OCI-LY1 (cell line): Measurements from ENCODE around the gene ATL1.

ENCODE experiments used
- H2AFZ ChIP-seq: fragments of 200-600 bp; sonication (generic), shearing (Covaris generic); 2 replicates; pipeline ENCODE4 v1.6.0; 2014; ENCODE audit warnings: antibody characterized with exemption, mild to moderate bottlenecking, low read length
- H3F3A ChIP-seq: fragments of 200-600 bp; sonication (generic), shearing (Covaris generic); 2 replicates; pipeline ENCODE4 v1.6.0; 2014; ENCODE audit warnings: mild to moderate bottlenecking, antibody characterized with exemption, low read length, moderate library complexity; ENCODE audit not compliant: insufficient read depth
- H3K27ac ChIP-seq: fragments of 200-600 bp; sonication (generic); 2 replicates; pipeline ENCODE4 v1.5.1; 2014; ENCODE audit warnings: low read length, mixed run types, mild to moderate bottlenecking, low read depth; ENCODE audit not compliant: poor library complexity, severe bottlenecking
- H3K27me3 ChIP-seq: fragments of 200-600 bp; sonication (generic); 2 replicates; pipeline ENCODE4 v1.6.0; 2014; ENCODE audit warnings: antibody characterized with exemption, mild to moderate bottlenecking, low read length, moderate library complexity; ENCODE audit not compliant: insufficient read depth
- H3K36me3 ChIP-seq: fragments of 200-600 bp; sonication (generic); 2 replicates; pipeline ENCODE4 v1.6.1; 2014; ENCODE audit warnings: mild to moderate bottlenecking, antibody characterized with exemption, low read length, moderate library complexity, mixed read lengths; ENCODE audit not compliant: insufficient read depth
- H3K4me1 ChIP-seq: fragments of 200-600 bp; sonication (generic); 2 replicates; pipeline ENCODE4 v1.5.1; 2014; ENCODE audit warnings: mild to moderate bottlenecking, low read length, moderate library complexity; ENCODE audit not compliant: insufficient read depth, severe bottlenecking
- H3K4me2 ChIP-seq: fragments of 200-600 bp; sonication (generic), shearing (Covaris generic); 2 replicates; pipeline ENCODE4 v1.6.1; 2014; ENCODE audit warnings: low read length
- H3K4me3 ChIP-seq: fragments of 200-600 bp; sonication (generic); 2 replicates; pipeline ENCODE4 v1.5.1; 2014; ENCODE audit warnings: low read length, low read depth, mild to moderate bottlenecking, mixed read lengths; ENCODE audit not compliant: poor library complexity, severe bottlenecking
- H3K79me2 ChIP-seq: fragments of 200-600 bp; shearing (Covaris generic); 2 replicates; pipeline ENCODE4 v1.6.1; 2016; ENCODE audit warnings: mixed run types, low read length, mixed read lengths; ENCODE audit not compliant: insufficient read depth
- H3K9ac ChIP-seq: fragments of 200-600 bp; sonication (generic), shearing (Covaris generic); 2 replicates; pipeline ENCODE4 v1.6.1; 2014; ENCODE audit warnings: mild to moderate bottlenecking, low read length, mixed read lengths
- H3K9me2 ChIP-seq: fragments of 200-600 bp; sonication (generic), shearing (Covaris generic); 2 replicates; pipeline ENCODE4 v1.6.1; 2014; ENCODE audit warnings: low read depth, mild to moderate bottlenecking, low read length, mixed read lengths
- H3K9me3 ChIP-seq: fragments of 200-600 bp; shearing (Covaris generic); 2 replicates; pipeline ENCODE4 v1.6.1; 2014; ENCODE audit warnings: low read length, mixed read lengths
- H4K20me1 ChIP-seq: fragments of 200-600 bp; sonication (generic), shearing (Covaris generic); 2 replicates; pipeline ENCODE4 v1.6.0; 2016; ENCODE audit warnings: mild to moderate bottlenecking, low read length; ENCODE audit not compliant: insufficient read depth
- EZH2 ChIP-seq: fragments of 200-600 bp; sonication (generic), shearing (Covaris generic); IDR thresholded peaks from 2 replicates; pipeline ENCODE4 v1.8.0; 2017; ENCODE audit warnings: borderline replicate concordance, mixed run types, mild to moderate bottlenecking, antibody characterized with exemption, low read length, moderate library complexity, mixed read lengths
- TF ChIP-seq, protein P1 (sequence below): fragments of 200-600 bp; sonication (generic), shearing (Covaris generic); IDR thresholded peaks from 2 replicates; pipeline ENCODE4 v1.5.1; 2017; ENCODE audit warnings: mild to moderate bottlenecking, antibody characterized with exemption, low read length, moderate library complexity, mixed read lengths

ATL1 gene

DNA sequence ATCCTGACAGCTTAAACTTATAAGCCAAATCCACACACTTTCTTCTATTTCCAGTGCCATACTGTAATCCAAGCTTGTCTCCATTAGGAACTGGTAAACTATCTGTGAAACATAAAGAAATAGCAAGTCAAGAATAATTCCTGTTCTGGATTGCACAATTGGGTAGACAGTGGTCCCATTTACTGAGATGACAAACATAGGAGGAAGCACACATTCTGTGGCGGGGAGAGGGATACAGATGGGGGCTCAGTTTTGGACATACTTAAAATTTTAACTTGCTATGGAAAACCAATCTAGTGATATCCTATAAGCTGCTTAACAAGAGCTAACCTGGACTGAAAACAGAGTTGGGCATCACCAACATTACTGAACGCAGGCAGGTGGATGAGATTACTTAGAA lies 43.9 kb upstream of the ATL1 start:
- H3K9me2 ChIP-seq = no peaks in the 10 kb centered on the region
- no peaks in the 10 kb centered on the region; the same call in 1 of the 2 replicates for H3K9me3 ChIP-seq
- no peaks in the 10 kb centered on the region for H3K4me1 ChIP-seq
- H3K4me2 ChIP-seq = no peak overlapping the region
- no peaks in the 10 kb centered on the region for H3K27me3 ChIP-seq
- H3K79me2 ChIP-seq = peaks cover 94% of the 10 kb centered on the region
- H3K9ac ChIP-seq = no peak overlapping the region
- no peak overlapping the region for H2AFZ ChIP-seq
- H3F3A ChIP-seq = no peaks in the 10 kb centered on the region
- H3K4me3 ChIP-seq = no peak overlapping the region
- no peak overlapping the region for H3K27ac ChIP-seq
- TF ChIP-seq, protein P1, sequence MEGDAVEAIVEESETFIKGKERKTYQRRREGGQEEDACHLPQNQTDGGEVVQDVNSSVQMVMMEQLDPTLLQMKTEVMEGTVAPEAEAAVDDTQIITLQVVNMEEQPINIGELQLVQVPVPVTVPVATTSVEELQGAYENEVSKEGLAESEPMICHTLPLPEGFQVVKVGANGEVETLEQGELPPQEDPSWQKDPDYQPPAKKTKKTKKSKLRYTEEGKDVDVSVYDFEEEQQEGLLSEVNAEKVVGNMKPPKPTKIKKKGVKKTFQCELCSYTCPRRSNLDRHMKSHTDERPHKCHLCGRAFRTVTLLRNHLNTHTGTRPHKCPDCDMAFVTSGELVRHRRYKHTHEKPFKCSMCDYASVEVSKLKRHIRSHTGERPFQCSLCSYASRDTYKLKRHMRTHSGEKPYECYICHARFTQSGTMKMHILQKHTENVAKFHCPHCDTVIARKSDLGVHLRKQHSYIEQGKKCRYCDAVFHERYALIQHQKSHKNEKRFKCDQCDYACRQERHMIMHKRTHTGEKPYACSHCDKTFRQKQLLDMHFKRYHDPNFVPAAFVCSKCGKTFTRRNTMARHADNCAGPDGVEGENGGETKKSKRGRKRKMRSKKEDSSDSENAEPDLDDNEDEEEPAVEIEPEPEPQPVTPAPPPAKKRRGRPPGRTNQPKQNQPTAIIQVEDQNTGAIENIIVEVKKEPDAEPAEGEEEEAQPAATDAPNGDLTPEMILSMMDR = no peak
- H4K20me1 ChIP-seq = no peaks in the 10 kb centered on the region
- peaks cover 54% of the 10 kb centered on the region for H3K36me3 ChIP-seq

DNA sequence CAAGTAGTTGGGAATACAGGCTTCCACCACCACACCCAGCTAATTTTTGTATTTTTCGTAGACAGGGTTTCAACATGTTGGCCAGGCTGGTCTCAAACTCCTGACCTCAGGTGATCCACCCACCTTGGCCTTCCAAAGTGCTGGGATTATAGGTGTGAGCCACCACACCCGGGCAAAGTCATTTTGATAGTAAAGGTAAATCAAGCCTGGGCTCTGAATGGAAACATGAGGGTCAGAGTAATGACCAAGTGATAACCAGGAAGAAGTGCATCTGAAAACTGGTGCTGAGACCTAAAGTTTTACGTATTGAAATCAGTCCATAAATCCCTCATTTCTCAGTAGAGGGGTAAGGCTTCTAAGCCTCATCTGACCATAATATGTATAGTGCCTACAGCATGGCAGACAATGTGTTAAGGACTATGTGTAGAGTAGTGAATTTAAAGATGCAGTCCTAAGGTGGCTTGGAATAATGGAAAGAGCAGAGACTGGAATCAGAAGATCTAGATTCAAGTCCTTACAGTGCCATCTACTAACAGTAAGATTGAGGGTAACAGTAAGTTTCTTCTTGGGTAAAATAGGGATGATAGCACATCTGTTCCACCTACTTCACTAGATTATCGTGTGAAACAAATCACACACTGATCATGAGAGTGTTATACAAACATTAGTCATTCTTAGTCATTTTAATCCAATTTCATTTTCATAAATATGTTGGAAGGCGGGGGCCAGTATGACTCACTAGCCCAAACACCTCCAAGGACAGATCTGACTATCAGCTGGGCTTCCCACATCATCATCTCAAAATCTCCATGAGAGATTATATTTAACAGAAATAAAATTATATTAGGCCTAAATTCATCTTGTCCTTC lies 38.8 kb upstream of the ATL1 start:
- Histone ChIP-seq H4K20me1 (no peaks in the 10 kb centered on the region), H3K27ac (no peak overlapping the region)

DNA sequence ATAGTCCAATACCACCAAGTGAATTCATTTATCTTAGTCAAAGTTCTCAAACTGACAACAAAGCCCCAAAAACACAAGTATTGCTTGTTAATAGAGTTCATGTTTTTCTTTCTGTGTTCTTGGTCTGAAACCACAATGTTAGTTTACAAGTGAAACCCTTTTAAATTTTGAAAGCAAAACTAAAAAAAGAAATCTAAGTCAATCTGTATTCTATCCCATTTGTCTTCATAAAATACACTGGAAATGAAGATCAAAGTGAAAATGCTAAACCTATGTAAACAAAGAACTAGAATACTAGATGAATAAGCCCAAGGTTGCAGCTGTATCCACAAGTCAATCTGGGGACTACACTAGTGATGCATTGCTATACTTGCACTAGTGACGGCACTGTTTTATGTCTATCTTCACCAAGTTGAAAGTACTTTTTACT lies 38.0 kb upstream of the ATL1 start:
- Histone ChIP-seq H3K36me3 (peaks cover 36% of the 10 kb centered on the region), H3K4me2 (no peak overlapping the region), H3K4me3 (no peak overlapping the region), H3K79me2 (peaks cover 91% of the 10 kb centered on the region), H3K9ac (no peak overlapping the region), H3K9me3 (no peaks in the 10 kb centered on the region), H3F3A (no peaks in the 10 kb centered on the region), H3K9me2 (no peaks in the 10 kb centered on the region), H3K4me1 (peaks cover 21% of the 10 kb centered on the region), H2AFZ (no peak overlapping the region), H3K27ac (no peak overlapping the region), H4K20me1 (no peaks in the 10 kb centered on the region), H3K27me3 (no peaks in the 10 kb centered on the region)
- TF ChIP-seq EZH2 = no peak
- TF ChIP-seq, protein P1 = no peak

More for the DNA sequence above, 38.8 kb upstream of the ATL1 start:
- Histone ChIP-seq H3K4me1 (peaks cover 21% of the 10 kb centered on the region), H3K36me3 (peaks cover 40% of the 10 kb centered on the region), H2AFZ (no peak overlapping the region), H3K4me2 (no peak overlapping the region), H3K27me3 (no peaks in the 10 kb centered on the region), H3K9me2 (no peaks in the 10 kb centered on the region), H3F3A (no peaks in the 10 kb centered on the region), H3K9me3 (no peaks in the 10 kb centered on the region), H3K9ac (no peak overlapping the region), H3K79me2 (peaks cover 93% of the 10 kb centered on the region), H3K4me3 (no peak overlapping the region)
- TF ChIP-seq, protein P1 = no peak
- no peak for TF ChIP-seq EZH2
